MM.1S (cell line): ENCODE results near the gene SCMH1.

Experiments used
- CTCF ChIP-seq: fragments of 300-600 bp; sonication (generic); IDR thresholded peaks from 2 replicates; pipeline ENCODE4 v1.5.1; 2016; ENCODE audit warnings: antibody characterized with exemption, low read length, mixed read lengths
- EZH2 ChIP-seq: fragments of 300-600 bp; sonication (generic); optimal IDR thresholded peaks from 2 replicates; pipeline ENCODE3; 2017; ENCODE audit warnings: low read depth, mild to moderate bottlenecking, antibody characterized with exemption, low read length, mixed read lengths

- TF ChIP-seq CTCF (no peak), EZH2 (no peak)
Observed at GRCh38 chr1:41046347-41046775, 195.7 kb downstream of the SCMH1 start.
